Measurements from ENCODE around the gene ZNF609. TPM values are rescaled to one million over a fixed set of nuclear protein-coding genes. Genes with fewer than 3 reads are reported as not detected.

Gene ZNF609
- total and polyA plus RNA-seq, 4 donors: 4.6 to 18.1 (median 8.0) TPM

- Histone ChIP-seq H3K4me1 (ENCODE audit: control insufficient read depth in 4 of 4, insufficient read depth in 4 of 4, low read length in 3 of 4) (peaks cover 1 to 11% (median 4%) of the 10 kb centered on the region in 4 donors), H3K9ac (ENCODE audit: low read depth in 1 of 2, low read length in 2 of 2) (no peak overlapping the region), H3K27me3 (ENCODE audit: control insufficient read depth in 4 of 4, insufficient read depth in 4 of 4, low read length in 3 of 4) (no peaks in the 10 kb centered on the region), H3K27ac (ENCODE audit: low read depth in 1 of 2, low read length in 2 of 2) (no peak overlapping the region), H3K4me3 (ENCODE audit: low read depth in 1 of 3, low read length in 3 of 3) (no peak overlapping the region), H3K36me3 (ENCODE audit: control insufficient read depth in 4 of 4, insufficient read depth in 3 of 4, low read depth in 1 of 4, low read length in 3 of 4) (peaks cover 5 to 22% (median 17%) of the 10 kb centered on the region in 4 donors), H3K9me3 (ENCODE audit: control insufficient read depth in 4 of 4, low read length in 3 of 4) (no peaks in the 10 kb centered on the region)
- no peak for TF ChIP-seq HNF4A (conservative IDR thresholded peaks at IDR 0.05)
- TF ChIP-seq RXRA (IDR thresholded peaks at IDR 0.05): no peak
- TF ChIP-seq TAF1 (conservative IDR thresholded peaks at IDR 0.05): no peak
- TF ChIP-seq CTCF (IDR thresholded peaks at IDR 0.05; ENCODE audit: low read depth, low read length, missing input control): no peak
- no peak for TF ChIP-seq ATF3 (IDR thresholded peaks at IDR 0.05)
- TF ChIP-seq, protein P1, sequence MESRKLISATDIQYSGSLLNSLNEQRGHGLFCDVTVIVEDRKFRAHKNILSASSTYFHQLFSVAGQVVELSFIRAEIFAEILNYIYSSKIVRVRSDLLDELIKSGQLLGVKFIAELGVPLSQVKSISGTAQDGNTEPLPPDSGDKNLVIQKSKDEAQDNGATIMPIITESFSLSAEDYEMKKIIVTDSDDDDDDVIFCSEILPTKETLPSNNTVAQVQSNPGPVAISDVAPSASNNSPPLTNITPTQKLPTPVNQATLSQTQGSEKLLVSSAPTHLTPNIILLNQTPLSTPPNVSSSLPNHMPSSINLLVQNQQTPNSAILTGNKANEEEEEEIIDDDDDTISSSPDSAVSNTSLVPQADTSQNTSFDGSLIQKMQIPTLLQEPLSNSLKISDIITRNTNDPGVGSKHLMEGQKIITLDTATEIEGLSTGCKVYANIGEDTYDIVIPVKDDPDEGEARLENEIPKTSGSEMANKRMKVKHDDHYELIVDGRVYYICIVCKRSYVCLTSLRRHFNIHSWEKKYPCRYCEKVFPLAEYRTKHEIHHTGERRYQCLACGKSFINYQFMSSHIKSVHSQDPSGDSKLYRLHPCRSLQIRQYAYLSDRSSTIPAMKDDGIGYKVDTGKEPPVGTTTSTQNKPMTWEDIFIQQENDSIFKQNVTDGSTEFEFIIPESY (IDR thresholded peaks at IDR 0.05): no peak
- TF ChIP-seq FOXA1 (IDR thresholded peaks at IDR 0.05): no peak
- TF ChIP-seq SP1 (IDR thresholded peaks at IDR 0.05): no peak
- no peak for TF ChIP-seq FOXA2 (IDR thresholded peaks at IDR 0.05)
- TF ChIP-seq, protein P2, sequence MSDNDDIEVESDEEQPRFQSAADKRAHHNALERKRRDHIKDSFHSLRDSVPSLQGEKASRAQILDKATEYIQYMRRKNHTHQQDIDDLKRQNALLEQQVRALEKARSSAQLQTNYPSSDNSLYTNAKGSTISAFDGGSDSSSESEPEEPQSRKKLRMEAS (IDR thresholded peaks at IDR 0.05): no peak
- TF ChIP-seq NR2F2 (IDR thresholded peaks at IDR 0.05): no peak
- no peak for TF ChIP-seq HNF4G (IDR thresholded peaks at IDR 0.05)
- no peak for TF ChIP-seq REST (IDR thresholded peaks at IDR 0.05)
- TF ChIP-seq EGR1 (IDR thresholded peaks at IDR 0.05; ENCODE audit: low read depth in 2 of 2): no peak
- no peak for TF ChIP-seq GABPA (IDR thresholded peaks at IDR 0.05 in 1 of 2, conservative IDR thresholded peaks at IDR 0.05 in 1 of 2)
- no peak for TF ChIP-seq RAD21 (IDR thresholded peaks at IDR 0.05)
- WGBS: 92% methylated on average over 2 of the region's 2 CpGs
- no peak for DNase-seq (ENCODE audit: low spot score)
Measured at GRCh38 chr15:64422697-64423096, 37.7 kb upstream of the ZNF609 start.

DNA sequence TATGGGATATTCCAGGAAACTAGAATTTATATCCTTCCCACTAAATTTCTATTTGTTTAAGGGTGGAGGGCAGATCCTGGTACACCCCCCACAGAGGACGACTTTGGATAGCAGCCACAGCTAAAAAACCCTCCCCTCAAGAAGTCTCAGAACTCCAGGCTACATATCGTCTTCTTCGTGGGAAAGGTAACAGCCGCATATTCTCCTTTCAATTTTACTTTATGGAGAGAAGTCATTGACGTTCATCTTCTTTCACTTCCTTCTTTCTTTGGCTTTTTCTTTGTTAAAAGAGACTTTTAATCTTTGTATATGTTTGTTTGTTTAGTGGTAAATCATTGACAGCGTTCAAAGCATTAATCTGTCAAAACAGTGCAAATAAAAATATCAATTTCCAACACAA is 36.4 kb upstream of the ZNF609 start:
- H3K9me3 ChIP-seq (ENCODE audit: control insufficient read depth in 4 of 4, low read length in 3 of 4): no peaks in the 10 kb centered on the region
- H3K4me1 ChIP-seq (ENCODE audit: control insufficient read depth in 4 of 4, insufficient read depth in 4 of 4, low read length in 3 of 4): peaks cover 1 to 14% (median 7%) of the 10 kb centered on the region in 4 donors
- no peak overlapping the region for H3K4me3 ChIP-seq (ENCODE audit: low read depth in 1 of 3, low read length in 3 of 3)
- DNase-seq (ENCODE audit: low spot score): no peak
- H3K36me3 ChIP-seq (ENCODE audit: control insufficient read depth in 4 of 4, insufficient read depth in 3 of 4, low read depth in 1 of 4, low read length in 3 of 4): peaks cover 5 to 19% (median 13%) of the 10 kb centered on the region in 4 donors
- no peaks in the 10 kb centered on the region for H3K27me3 ChIP-seq (ENCODE audit: control insufficient read depth in 4 of 4, insufficient read depth in 4 of 4, low read length in 3 of 4)
- H3K27ac ChIP-seq (ENCODE audit: low read depth in 1 of 2, low read length in 2 of 2): no peak overlapping the region
- WGBS: 69% methylated on average over 6 of the region's 6 CpGs
- no peak overlapping the region for H3K9ac ChIP-seq (ENCODE audit: low read depth in 1 of 2, low read length in 2 of 2)
- TF ChIP-seq ATF3 (IDR thresholded peaks at IDR 0.05) (no peak), EGR1 (IDR thresholded peaks at IDR 0.05; ENCODE audit: low read depth in 2 of 2) (no peak), RXRA (IDR thresholded peaks at IDR 0.05) (no peak), HNF4A (conservative IDR thresholded peaks at IDR 0.05) (no peak), FOXA2 (IDR thresholded peaks at IDR 0.05) (no peak), CTCF (IDR thresholded peaks at IDR 0.05; ENCODE audit: low read depth, low read length, missing input control) (no peak), HNF4G (IDR thresholded peaks at IDR 0.05) (no peak), YY1 (IDR thresholded peaks at IDR 0.05) (no peak), TAF1 (conservative IDR thresholded peaks at IDR 0.05) (no peak), GABPA (IDR thresholded peaks at IDR 0.05 in 1 of 2, conservative IDR thresholded peaks at IDR 0.05 in 1 of 2) (no peak), SP1 (IDR thresholded peaks at IDR 0.05) (no peak)
- TF ChIP-seq, protein P2 (IDR thresholded peaks at IDR 0.05): no peak
- TF ChIP-seq, protein P1 (IDR thresholded peaks at IDR 0.05): no peak

All from liver (tissue), 9 donors.